ENCODE data around the gene CAPS.
"Not testable (repeated sequence)": the region's sequence is repeated elsewhere in the genome, so short reads cannot be mapped to it uniquely, and the experiment has no call there.

CAPS gene

DNA sequence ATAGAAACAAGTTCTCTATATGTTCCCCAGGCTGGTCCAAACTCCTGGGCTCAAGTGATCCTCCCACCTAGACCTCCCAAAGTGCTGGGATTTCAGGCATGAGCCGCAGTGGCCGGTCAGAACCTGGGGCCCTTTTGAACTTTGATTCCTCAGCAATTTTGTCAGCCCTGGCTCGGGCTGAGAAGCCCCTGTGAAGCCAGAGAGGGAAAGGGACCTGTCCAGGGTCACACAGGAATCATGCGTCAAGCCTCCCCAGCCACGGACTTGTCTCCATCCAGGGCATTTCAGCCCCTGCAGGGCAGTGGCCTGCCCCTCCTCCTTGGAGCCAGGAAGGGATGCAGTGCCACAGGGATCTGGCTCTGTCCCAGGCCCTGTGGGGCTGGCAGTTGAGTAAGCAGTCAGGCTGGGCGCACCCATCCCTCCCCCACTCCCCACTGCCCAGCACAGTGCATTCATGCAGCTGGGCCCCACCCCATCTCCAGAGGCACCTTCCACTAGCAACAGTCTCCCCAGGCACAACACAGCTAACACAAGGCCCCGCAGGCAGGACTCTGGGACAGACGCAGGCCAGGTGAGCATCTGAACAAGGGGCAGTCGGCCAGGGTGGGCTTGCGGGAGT lies at the start of gene CAPS:
TSS of gene CAPS (plus strand) at position 516 of the 619 bp plus-strand sequence. CDS start 153 bp downstream, outside the sequence.
- no peak for DNase-seq (ENCODE audit: low read depth in 2 of 2)

DNA sequence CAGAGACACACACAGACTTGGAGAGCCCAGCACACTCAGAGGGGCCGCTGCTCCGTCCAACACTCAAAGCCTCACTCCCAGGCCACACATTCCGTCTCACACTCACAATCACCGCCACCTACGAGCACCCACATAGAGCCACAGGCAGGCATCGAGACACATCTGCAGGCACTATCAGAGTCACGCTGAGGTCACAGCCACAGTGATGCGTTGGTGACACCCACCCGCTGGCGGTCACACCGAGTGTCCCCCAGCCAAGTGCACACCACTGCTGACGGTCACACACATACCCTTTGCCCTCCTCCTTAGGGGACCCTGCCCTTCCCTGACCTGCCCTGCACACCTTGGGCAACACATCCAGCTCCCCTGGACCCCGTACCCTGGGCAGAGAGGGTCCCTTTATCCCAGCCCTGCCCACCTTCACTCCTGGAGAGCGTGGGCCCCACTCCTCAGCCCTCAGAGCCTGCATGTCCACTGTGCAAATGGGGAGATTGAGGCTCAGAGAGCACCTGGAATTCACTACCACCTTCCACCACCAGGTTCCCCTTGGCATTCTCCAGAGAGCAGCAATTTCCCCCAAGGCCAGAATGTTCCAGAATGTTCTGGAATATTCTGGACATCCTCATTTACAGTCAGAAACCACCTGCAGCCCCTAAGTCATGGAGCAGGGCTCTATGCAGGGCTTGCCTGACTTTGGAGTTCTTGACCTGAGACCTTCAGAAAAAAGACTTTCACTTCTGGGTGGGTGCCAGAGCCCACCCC lies 49.1 kb upstream of the CAPS start:
- no peak for DNase-seq (ENCODE audit: low read depth in 2 of 2)

DNA sequence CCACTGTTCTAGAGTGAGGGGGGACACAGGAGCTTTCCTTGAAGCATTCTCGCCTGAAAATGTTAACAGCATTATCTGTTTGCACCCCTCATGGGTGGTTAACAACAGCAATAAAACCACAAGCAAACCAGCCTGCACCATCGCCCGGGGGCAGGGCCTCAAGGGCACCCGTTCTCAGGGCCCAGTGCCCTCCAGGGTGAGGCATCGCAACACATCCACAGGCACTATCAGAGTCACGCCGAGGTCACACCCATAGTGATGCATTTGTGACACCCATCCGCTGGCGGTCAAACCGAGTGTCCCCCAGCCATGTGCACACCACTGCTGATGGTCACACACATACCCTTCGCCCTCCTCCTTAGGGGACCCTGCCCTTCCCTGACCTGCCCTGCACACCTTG lies 48.3 kb upstream of the CAPS start:
- DNase-seq (ENCODE audit: low read depth in 2 of 2) = no peak

DNA sequence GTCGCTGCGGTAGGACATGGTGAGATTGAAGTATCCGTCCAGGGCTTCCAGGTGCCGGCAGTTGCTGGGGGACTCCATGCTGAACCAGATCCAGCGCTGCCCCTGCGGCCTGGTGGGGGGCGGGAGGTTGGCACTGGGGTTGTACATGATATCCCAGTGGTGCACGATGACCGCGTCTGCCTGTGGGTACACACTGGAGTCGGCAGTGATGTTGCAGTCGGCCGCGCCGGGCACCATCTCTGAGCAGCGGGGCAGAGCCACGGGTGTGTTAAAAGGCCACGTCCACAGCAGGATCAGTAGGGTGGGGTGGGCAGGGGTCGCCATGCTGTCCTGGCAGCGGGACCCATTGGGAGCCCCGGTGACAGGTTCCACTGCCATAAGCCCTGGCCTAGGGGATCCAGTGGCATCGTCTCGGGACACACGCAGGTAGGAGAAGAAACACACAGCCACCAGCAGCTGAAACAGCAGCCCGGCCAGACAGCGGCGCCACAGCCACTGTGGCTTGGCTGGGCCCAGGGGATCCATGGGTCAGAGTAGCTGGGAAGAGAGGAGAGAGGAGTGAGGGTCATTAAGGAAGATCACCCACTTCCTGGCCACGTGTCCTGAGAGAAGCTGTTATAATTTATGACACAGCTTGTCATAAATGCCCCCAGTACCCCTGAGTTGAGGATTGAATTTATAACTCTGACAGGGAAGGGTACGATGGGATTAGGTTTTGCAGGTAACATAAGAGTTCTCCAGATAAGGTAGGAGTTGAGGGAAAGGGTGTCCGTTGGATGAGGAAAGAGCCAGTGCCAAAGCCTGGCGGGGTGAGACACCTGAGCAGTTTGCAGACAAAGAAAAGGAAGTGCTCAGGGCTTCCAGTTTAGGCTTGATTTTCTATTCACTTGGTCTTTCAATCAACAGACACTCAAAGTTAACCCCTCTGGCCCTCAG lies 46.6 kb upstream of the CAPS start:
- no peak for DNase-seq (ENCODE audit: low read depth in 2 of 2)

DNA sequence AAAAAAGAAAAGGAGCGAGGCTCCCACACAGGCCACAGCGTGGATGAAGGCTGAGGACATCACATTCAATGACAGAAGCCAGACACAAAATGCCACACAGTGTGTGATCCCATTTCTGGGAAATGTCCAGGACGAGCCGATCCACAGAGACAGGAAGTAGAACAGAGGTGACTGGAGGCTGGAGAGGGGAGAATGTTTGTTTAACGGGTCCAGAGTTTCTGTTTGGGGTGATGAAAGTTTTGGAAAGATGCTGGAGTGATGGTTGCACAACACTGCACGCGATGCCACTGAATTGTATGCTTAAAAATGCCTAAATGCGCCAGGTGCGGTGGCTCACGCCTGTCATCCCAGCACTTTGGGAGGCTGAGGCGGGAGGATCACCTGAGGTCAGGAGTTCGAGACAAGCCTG lies 43.1 kb upstream of the CAPS start:
- DNase-seq (ENCODE audit: low read depth in 2 of 2) = no peak

DNA sequence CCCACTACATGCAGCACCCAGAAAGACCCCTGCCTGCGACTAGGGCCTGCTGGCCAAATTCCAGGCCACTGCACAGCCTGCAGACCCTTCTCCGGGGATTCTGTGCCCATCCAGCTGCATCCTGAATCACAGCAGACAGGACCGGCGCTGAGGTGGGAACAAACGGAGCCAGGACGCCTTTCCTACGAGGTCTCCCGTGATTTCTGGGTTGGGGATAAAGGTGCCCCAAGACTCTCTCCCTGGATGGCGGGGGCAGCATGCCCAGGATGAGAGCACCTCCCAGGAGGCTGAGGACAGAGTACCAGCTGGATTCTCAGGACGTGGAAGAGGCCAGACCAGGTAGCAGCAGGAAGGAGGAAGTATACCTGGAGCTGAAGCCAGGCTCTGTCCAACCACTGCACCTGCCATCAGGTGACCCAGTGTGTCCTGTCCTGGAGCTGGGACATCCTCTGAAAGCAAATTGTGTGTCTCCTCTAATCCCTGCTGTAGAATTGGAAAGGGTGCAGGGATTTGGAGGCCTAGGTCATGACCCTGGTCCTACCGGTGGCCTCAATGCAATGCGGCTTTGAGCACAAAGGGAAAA lies 40.3 kb upstream of the CAPS start:
- no peak for DNase-seq (ENCODE audit: low read depth in 2 of 2)

DNA sequence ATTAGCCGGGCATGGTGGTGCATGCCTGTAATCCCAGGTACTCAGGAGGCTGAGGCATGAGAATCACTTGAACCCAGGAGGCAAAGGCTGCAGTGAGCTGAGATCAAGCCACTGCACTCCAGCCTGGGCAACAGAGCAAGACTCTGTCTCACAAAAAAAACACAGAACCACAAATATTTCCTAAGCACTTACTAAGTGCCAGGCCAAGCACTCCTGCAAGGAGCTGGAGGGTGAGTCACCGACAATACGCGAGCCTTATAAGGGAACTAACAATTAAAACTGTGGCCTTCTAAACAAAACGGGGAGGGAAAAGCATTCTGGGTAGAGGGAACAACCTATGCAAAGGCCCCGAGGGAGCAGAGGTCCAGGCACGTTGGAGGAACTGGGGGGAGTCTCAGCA lies 39.6 kb upstream of the CAPS start:
- DNase-seq (ENCODE audit: low read depth in 2 of 2) = not testable (repeated sequence)

DNA sequence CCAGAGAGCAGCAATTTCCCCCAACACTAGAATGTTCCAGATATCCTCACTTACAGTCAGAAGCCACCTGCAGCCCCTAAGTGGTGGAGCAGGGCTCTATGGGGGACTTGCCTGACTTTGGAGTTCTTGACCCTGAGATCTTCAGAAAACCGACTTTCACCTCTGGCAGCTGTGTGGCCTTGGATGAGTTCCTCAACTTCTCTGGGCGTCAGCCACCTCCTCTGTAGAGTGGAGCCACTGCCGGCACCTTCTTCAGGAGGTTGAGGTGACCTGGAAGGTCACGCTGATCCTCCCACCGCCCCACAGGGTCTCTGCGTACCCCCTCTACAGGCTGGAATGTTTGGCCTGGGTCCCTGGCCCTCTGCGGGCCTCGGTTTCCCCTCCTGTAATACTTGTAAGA lies 36.6 kb upstream of the CAPS start:
- DNase-seq (ENCODE audit: low read depth in 2 of 2) = no peak

DNA sequence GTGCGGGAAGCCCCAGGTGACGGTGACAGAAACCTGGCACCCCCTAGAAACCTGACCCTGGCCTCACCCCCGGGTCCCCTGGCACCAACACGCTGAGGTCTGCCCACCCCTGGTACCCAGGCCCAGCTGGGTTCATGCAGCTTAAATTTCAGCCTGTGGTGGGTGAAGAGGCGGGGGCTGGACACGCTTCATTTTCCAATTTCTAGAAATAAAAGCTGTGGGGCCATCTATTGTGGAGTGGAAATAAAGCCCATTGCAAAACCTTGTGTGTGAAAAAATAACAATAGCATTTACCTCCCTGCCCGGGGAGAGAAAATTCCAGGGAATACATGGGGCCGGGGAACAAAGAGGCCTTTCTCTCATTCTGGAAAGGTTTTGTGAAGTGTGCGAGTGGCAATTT lies 36.2 kb upstream of the CAPS start:
- DNase-seq (ENCODE audit: low read depth in 2 of 2) = no peak

DNA sequence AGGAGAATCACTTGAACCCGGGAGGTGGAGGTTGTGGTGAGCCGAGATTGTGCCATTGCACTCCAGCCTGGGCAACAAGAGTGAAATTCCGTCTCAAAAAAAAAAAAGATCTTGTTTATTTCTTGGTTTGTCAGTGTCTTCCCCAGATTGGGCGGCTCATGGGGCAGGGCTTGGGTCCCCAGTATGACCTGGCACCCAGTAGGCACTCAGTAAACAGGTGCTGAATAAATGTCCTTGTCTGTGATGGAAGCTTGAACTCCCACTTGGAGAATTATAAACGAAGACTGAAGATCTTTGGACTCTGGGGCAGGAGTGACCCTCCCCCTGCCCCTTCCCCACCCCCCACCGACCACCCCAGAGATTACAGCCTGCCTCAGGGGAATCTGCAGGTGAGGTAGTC lies 33.9 kb upstream of the CAPS start:
- no peak for DNase-seq (ENCODE audit: low read depth in 2 of 2)

DNA sequence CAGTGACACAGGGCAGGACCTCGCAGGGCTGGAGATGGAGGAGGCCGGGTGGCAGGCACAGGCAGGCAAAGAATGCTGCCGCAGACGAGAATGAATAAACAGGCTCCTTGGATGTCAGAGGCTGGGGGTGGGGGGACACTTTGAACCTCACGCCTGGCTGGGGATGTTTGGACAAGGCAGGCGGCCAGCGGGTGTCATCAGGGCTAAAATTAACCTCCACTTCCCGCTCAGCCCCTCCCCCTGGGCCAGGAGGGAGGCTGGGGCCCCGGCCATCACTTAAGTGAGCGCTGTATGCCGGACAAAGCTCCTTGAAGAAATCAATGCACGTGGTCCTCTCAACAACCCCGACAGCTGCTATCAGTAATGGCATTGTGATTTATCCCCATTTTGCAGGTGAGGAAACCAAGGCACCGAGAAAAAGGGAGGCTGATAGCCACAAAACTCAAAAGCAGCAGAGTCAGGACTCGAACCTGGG lies 33.4 kb upstream of the CAPS start:
- no peak for DNase-seq (ENCODE audit: low read depth in 2 of 2)

DNA sequence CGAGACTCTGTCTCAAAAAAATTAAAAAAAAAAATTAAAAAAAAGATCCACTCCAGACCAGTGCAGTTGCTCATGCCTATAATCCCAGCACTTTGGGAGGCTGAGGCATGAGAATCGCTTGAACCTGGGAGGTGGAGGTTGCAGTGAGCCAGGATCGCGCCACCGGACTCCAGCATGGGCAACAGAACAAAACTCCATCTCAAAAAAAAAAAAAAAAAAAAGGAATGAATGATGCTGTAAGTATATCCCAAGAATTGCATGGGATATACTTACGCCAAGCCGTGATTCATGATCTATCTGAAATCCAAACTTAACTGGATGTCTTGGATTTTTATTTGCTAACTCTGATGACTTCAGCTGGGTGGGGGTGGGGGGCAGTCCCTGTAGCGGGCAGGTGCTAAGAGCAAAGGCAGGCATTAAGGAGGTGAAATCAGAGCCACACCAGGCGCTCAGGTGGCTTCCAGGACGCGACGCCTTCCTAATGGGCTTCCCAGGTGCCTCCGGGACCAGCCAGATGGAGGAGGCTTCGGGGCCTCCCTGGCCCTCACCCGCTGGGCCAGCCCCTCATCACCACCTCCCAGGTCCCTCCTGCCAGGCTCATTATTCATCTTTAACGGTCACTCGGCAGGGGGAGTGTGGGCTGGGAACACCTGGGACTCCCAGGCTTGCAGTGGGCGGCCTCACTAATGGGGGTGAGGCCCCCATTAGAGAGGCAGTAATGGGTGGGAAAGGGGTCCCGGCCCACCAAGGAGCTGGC lies 32.3 kb upstream of the CAPS start:
- DNase-seq (ENCODE audit: low read depth in 2 of 2) = no peak

DNA sequence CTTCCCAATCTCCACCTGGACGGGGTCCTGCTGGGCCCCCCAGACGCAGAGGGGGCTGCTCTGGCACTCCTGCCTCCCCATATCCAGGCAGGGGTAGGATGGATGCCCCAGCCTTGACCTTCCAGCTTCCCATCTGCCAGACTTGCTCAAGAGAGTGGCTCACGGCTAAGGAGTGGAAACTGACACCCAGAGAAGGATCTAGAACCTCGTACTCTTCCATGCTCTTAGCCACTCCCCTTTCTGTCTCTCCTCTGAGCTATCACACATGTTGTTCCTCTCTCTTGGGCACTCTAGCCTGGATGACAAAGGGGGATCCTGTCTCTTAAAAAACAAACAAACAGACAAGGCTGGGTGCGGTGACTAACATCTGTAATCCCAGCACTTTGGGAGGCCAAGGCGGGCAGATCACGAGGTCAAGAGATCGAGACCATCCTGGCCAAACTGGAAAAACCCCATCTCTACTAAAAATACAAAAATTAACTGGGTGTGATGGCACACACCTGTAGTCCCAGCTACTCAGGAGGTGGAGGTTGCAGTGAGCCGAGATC lies 31.6 kb upstream of the CAPS start:
- DNase-seq (ENCODE audit: low read depth in 2 of 2) = no peak

DNA sequence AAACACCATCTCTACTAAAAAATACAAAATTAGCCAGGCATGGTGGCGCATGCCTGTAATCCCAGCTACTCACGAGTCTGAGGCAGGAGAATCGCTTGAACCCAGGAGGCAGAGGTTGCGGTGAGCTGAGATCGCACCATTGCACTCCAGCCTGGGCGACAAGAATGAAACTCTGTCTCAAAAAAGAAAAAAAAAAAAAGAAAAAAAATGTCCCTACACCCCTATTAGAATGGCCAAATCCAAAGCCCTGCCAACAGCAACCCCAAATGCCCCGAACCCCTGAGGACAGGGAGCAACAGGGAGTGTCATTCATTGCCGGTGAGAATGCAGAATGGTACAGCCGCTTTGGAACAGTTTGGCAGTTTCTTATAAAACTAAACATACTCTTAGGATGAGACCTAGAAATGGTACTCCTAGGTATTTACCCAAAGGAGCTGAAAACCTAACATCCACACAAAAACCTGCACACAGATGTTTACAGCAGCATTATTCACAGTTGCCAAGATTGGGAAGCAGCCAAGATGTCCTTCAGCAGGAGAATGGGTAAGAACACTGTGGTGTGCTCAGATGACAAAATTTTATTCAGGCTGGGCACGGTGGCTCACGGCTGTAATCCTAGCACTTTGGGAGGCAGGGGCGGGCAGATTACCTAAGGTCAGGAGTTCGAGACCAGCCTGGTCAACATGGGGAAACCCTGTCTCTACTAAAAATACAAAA lies 30.7 kb upstream of the CAPS start:
- DNase-seq (ENCODE audit: low read depth in 2 of 2) = not testable (repeated sequence)

DNA sequence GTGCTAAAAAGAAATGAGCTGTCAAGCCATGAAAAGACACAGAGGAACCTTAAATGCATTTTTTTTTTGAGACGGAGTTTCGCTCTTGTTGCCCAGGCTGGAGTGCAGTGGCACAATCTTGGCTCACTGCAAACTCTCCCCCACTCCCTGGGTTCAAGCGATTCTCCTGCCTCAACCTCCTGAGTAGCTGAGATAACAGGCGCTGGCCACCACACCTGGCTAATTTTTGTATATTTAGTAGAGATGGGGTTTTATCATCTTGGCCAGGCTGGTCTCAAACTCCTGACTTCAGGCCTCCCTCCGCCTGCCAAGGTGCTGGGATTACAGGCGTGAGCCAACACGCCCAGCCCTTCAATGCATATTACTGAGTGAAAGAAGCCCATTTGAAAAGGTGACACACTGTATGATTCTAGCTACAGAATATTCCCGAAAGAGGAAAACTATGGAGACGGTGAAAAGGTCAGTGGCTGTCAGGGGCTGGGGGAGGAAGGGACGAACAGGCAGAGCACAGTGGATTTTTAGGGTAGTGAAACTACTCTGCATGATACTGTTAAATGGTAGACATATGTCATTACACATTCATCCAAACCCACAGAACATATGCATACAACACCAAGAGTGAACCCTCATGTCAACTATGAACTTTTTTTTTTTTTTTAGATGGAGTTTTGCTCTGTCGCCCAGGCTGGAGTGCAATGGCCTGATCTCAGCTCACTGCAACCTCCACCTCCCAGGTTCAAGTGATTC lies 29.8 kb upstream of the CAPS start:
- not testable (repeated sequence) for DNase-seq (ENCODE audit: low read depth in 2 of 2)

DNA sequence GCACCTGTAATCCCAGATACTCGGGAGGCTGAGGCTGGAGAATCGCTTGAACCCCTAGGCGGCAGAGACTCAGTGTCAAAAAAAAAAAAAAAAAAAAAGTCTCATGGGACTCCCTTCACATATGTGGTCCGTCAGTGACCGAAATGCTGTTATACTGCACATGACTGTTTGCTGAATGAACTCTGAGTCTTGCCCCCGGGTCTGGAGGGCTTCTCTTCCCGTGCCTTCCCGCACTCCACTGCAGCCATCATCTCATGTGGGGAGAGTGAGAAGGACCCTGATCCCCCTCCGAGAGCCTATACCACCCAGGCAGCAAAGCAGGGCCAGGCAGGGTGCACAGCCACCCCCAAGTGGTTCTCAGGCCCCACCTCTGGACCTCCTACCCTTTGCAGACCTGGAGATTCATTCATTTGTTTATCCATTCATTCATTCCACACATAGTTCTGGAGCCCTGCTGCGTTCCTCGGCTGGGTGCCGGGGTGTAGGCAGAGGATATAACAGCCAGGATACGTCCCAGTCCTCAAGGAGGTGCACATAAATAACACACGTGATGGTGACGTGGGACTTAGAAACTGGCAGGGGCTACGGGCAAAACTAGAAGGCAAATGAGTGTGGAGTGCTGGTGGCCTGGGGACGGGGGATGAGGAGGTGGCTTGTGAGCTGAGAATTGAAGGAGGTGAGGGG lies 24.6 kb upstream of the CAPS start:
- no peak for DNase-seq (ENCODE audit: low read depth in 2 of 2)

DNA sequence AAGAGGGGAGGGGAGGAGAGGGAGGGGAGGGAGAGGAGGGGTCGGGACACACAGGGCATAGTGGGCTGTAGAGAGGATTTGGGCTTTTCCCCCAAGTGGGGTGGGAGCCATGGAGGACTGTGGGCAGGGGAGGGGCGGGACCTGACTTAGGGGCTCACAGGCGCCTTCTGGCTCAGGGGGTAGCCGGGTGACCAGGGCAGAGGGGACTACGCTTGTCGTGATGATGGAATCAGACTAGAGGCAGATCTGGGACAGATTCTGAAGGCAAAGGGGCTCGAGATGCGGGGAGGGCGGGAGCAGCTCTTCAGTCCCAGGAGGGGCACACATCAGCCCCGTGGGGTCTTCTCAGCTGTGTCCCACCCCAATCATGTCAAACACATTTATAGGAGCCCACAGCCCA lies 24.0 kb upstream of the CAPS start:
- DNase-seq (ENCODE audit: low read depth in 2 of 2) = no peak

DNA sequence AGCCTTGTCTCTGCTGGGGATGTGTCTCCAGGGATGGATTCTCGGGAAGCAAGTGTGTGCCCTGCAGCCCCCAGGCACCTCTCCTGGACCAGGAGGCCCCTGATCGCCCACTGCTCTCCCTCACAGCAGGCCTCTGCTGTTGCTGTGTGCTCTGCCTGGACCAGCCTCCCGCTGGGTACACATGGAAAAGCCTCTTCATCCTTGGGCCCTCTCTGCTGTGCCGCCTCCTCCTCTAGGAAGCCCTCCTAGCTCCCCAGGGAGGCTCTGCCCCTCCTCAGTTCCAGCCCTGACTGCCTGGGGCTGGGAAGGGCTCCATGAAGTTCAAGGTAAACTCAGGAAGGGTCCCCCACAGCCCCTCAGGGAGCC lies 22.5 kb upstream of the CAPS start:
- DNase-seq (ENCODE audit: low read depth in 2 of 2) = no peak
